ENCODE results near the gene SPRYD3.

SPRYD3 gene

DNA sequence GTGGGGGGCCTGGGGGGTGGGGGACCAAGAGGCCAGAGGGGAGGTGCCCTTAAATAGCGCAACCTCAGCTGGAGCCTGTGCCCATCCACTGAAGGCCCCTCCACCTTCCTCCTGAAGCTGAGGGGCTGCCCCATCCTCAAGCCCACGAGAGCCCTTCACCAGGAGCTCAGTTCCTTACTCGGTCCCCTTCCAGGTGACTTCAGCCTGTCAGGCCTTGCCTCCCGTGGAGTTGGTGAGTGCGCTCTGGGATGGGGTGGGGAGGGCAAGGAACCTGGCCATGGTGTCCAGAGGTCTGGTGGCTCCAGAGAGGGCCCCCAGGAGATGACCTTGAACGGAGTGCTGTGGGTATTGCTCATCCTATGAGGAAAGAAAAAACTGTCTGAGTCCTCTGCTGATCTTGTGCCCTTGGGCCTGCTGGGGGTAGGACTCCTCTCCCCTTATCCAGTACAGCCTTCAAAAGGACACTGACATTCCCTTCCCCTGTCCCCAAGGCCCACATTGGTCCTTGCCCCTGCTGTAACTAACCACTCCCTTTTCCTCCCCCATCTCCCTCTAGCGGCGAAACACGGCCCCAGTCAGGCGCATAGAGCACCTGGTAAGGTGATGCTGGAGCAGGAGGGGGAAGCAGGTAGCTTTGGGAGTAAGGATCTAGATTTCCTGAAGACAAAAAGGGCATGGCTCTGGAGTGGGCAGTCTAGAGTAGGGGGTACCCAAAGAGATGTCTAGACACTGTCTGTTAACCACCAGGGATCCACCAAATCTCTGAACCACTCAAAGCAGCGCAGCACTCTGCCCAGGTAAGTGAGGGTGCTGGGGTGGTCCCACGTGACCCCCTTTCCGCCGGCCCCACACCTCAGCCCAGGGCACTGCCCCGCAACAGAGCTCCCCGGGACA lies 25.7 kb downstream of the SPRYD3 start (continued):
- TF ChIP-seq ZBTB7A (tag by site-specific recombination; IDR thresholded peaks at IDR 0.05; ENCODE audit: low read depth) (no peak), GLI2 (tag by site-specific recombination; IDR thresholded peaks at IDR 0.05; ENCODE audit: borderline replicate concordance, low read depth) (no peak), ZNF175 (tag by site-specific recombination; IDR thresholded peaks at IDR 0.05) (no peak), ZNF24 (tag by site-specific recombination; IDR thresholded peaks at IDR 0.05) (no peak), ZNF354C (tag by site-specific recombination; IDR thresholded peaks at IDR 0.05; ENCODE audit: borderline replicate concordance, low read depth) (no peak), ZFP69B (tag by site-specific recombination; IDR thresholded peaks at IDR 0.05) (no peak), ZNF10 (tag by site-specific recombination; IDR thresholded peaks at IDR 0.05) (no peak), ZIC2 (tag by site-specific recombination; IDR thresholded peaks at IDR 0.05) (no peak)
- TF ChIP-seq, protein P1, sequence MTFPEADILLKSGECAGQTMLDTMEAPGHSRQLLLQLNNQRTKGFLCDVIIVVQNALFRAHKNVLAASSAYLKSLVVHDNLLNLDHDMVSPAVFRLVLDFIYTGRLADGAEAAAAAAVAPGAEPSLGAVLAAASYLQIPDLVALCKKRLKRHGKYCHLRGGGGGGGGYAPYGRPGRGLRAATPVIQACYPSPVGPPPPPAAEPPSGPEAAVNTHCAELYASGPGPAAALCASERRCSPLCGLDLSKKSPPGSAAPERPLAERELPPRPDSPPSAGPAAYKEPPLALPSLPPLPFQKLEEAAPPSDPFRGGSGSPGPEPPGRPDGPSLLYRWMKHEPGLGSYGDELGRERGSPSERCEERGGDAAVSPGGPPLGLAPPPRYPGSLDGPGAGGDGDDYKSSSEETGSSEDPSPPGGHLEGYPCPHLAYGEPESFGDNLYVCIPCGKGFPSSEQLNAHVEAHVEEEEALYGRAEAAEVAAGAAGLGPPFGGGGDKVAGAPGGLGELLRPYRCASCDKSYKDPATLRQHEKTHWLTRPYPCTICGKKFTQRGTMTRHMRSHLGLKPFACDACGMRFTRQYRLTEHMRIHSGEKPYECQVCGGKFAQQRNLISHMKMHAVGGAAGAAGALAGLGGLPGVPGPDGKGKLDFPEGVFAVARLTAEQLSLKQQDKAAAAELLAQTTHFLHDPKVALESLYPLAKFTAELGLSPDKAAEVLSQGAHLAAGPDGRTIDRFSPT (tag by site-specific recombination; IDR thresholded peaks at IDR 0.05): no peak

DNA sequence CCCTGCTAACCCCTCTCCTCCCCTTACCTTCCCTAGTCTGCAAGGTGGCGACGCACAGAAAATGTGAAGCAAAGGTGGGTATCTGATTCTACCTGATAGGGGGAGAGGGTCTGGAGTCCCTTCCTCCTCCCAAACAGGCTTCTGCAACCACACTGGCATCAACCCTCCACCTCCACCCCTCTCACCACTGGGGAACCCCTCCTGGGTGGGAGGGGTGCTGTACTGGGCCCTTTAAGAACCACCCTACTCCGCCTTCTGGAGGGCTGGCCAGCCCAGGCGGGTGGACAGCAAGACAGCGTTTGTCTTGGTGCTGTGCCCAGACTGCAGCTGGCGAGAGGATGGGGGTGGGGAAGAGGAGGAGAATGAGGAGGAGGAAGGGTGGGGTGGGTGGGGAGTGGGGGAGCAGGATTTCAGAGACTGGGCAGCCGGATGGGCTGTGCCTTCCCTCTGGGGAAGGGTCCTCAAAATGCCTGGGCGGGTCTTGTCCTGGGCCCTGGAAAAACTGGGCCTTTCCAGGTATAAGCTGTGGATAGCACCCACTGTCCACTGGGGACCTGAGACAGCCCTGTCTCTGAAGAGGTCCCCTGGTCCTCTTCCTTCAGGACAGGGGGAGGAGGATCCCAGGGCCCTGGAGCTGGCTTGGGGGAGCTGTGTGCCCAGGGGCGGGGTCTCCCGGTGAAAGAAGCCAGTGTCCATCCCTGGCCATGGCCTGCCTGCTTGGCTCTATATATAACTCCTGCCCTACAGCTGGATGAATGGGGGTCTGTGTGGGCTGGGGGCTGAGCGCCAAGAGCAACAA lies 26.6 kb downstream of the SPRYD3 start:
- ChIA-PET CTCF (interaction anchor here (1.1 to 4.7 kb wide), 5 partner anchors 9 to 24 kb away, joined by 5 to 59 read pairs (median 8); no protein-coding TSS in a partner anchor), POLR2A (interaction anchor here (0.6 to 1.5 kb wide), 4 partner anchors 12 to 157 kb away, joined by 3 to 4 read pairs (median 4); partner anchors contain the start of gene SPRYD3)
- Histone ChIP-seq H3K9me3 (ENCODE audit: control insufficient read depth, insufficient read depth, low read depth, low read length) (no peaks in the 10 kb centered on the region), H3K27ac (ENCODE audit: extremely low read depth, low read depth, low read length) (no peak overlapping the region), H3K36me3 (ENCODE audit: control insufficient read depth in 2 of 2, insufficient read depth in 1 of 2, low read length in 2 of 2) (peaks cover 0 to 11% of the 10 kb centered on the region in 2 experiments; a peak in 1 of 3 replicates), H3K4me3 (ENCODE audit: low read depth, low read length) (no peak overlapping the region), H3K4me1 (ENCODE audit: control insufficient read depth, insufficient read depth, low read length) (peaks cover 40% of the 10 kb centered on the region)
- TF ChIP-seq ZNF37A (tag by site-specific recombination; IDR thresholded peaks at IDR 0.05) (no peak), ZNF324 (tag by site-specific recombination; IDR thresholded peaks at IDR 0.05) (no peak), ZNF354C (tag by site-specific recombination; IDR thresholded peaks at IDR 0.05; ENCODE audit: borderline replicate concordance, low read depth) (no peak), ZNF341 (tag by site-specific recombination; IDR thresholded peaks at IDR 0.05; ENCODE audit: low read depth) (peak; percentile 27; the same call in 1 of the 2 replicates), ZNF157 (tag by site-specific recombination; IDR thresholded peaks at IDR 0.05) (no peak), ZNF404 (tag by site-specific recombination; IDR thresholded peaks at IDR 0.05) (no peak), ZNF138 (tag by site-specific recombination; IDR thresholded peaks at IDR 0.05; ENCODE audit: borderline replicate concordance) (no peak), IKZF3 (tag by site-specific recombination; IDR thresholded peaks at IDR 0.05) (no peak), SCRT2 (tag by site-specific recombination; IDR thresholded peaks at IDR 0.05) (no peak), ZNF571 (tag by site-specific recombination; IDR thresholded peaks at IDR 0.05) (no peak)
- TF ChIP-seq, protein P2, sequence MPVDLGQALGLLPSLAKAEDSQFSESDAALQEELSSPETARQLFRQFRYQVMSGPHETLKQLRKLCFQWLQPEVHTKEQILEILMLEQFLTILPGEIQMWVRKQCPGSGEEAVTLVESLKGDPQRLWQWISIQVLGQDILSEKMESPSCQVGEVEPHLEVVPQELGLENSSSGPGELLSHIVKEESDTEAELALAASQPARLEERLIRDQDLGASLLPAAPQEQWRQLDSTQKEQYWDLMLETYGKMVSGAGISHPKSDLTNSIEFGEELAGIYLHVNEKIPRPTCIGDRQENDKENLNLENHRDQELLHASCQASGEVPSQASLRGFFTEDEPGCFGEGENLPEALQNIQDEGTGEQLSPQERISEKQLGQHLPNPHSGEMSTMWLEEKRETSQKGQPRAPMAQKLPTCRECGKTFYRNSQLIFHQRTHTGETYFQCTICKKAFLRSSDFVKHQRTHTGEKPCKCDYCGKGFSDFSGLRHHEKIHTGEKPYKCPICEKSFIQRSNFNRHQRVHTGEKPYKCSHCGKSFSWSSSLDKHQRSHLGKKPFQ (tag by site-specific recombination; IDR thresholded peaks at IDR 0.05): no peak
- TF ChIP-seq, protein P3, sequence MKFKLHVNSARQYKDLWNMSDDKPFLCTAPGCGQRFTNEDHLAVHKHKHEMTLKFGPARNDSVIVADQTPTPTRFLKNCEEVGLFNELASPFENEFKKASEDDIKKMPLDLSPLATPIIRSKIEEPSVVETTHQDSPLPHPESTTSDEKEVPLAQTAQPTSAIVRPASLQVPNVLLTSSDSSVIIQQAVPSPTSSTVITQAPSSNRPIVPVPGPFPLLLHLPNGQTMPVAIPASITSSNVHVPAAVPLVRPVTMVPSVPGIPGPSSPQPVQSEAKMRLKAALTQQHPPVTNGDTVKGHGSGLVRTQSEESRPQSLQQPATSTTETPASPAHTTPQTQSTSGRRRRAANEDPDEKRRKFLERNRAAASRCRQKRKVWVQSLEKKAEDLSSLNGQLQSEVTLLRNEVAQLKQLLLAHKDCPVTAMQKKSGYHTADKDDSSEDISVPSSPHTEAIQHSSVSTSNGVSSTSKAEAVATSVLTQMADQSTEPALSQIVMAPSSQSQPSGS (tag by site-specific recombination; IDR thresholded peaks at IDR 0.05; ENCODE audit: low read depth): no peak
- TF ChIP-seq, protein P4, sequence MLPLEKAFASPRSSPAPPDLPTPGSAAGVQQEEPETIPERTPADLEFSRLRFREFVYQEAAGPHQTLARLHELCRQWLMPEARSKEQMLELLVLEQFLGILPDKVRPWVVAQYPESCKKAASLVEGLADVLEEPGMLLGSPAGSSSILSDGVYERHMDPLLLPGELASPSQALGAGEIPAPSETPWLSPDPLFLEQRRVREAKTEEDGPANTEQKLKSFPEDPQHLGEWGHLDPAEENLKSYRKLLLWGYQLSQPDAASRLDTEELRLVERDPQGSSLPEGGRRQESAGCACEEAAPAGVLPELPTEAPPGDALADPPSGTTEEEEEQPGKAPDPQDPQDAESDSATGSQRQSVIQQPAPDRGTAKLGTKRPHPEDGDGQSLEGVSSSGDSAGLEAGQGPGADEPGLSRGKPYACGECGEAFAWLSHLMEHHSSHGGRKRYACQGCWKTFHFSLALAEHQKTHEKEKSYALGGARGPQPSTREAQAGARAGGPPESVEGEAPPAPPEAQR (tag by site-specific recombination; IDR thresholded peaks at IDR 0.05): no peak
- TF ChIP-seq, protein P5, sequence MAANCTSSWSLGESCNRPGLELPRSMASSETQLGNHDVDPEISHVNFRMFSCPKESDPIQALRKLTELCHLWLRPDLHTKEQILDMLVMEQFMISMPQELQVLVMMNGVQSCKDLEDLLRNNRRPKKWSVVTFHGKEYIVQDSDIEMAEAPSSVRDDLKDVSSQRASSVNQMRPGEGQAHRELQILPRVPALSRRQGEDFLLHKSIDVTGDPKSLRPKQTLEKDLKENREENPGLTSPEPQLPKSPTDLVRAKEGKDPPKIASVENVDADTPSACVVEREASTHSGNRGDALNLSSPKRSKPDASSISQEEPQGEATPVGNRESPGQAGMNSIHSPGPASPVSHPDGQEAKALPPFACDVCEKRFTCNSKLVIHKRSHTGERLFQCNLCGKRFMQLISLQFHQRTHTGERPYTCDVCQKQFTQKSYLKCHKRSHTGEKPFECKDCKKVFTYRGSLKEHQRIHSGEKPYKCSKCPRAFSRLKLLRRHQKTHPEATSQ (tag by site-specific recombination; IDR thresholded peaks at IDR 0.05): no peak
- TF ChIP-seq, protein P6, sequence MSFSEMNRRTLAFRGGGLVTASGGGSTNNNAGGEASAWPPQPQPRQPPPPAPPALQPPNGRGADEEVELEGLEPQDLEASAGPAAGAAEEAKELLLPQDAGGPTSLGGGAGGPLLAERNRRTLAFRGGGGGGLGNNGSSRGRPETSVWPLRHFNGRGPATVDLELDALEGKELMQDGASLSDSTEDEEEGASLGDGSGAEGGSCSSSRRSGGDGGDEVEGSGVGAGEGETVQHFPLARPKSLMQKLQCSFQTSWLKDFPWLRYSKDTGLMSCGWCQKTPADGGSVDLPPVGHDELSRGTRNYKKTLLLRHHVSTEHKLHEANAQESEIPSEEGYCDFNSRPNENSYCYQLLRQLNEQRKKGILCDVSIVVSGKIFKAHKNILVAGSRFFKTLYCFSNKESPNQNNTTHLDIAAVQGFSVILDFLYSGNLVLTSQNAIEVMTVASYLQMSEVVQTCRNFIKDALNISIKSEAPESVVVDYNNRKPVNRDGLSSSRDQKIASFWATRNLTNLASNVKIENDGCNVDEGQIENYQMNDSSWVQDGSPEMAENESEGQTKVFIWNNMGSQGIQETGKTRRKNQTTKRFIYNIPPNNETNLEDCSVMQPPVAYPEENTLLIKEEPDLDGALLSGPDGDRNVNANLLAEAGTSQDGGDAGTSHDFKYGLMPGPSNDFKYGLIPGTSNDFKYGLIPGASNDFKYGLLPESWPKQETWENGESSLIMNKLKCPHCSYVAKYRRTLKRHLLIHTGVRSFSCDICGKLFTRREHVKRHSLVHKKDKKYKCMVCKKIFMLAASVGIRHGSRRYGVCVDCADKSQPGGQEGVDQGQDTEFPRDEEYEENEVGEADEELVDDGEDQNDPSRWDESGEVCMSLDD (tag by site-specific recombination; IDR thresholded peaks at IDR 0.05): no peak
